ENCODE data around the gene SUPT5H.

Gene SUPT5H

GRCh38 chr19:39479916-39480315, 34.5 kb downstream of the SUPT5H start:
- FAIRE-seq (no peak), DNase-seq (ENCODE audit: insufficient read length, low spot score) (no peak)

GRCh38 chr19:39480337-39481228, 35.2 kb downstream of the SUPT5H start, which contains the start of gene TIMM50:
Gene TIMM50, plus strand, starts transcription at chr19:39480838. Its CDS starts 16 bp downstream, at chr19:39480854.
- TF ChIP-seq CTCF (IDR thresholded peaks at IDR 0.05; ENCODE audit: insufficient read depth, missing control alignments), result no peak
- DNase-seq (ENCODE audit: insufficient read length, low spot score), result peak; percentile 39
- FAIRE-seq, result no peak

More at GRCh38 chr19:39479916-39480315, 34.5 kb downstream of the SUPT5H start:
- no peak for TF ChIP-seq CTCF (IDR thresholded peaks at IDR 0.05; ENCODE audit: insufficient read depth, missing control alignments)

- no peak for FAIRE-seq
- no peak for TF ChIP-seq CTCF (IDR thresholded peaks at IDR 0.05; ENCODE audit: insufficient read depth, missing control alignments)
- no peak for DNase-seq (ENCODE audit: insufficient read length, low spot score)
Observed at GRCh38 chr19:39481229-39481545, 35.8 kb downstream of the SUPT5H start.

GRCh38 chr19:39481676-39482075, 36.3 kb downstream of the SUPT5H start:
- FAIRE-seq, result no peak

GRCh38 chr19:39483141-39483540, 37.8 kb downstream of the SUPT5H start:
- no peak for TF ChIP-seq CTCF (IDR thresholded peaks at IDR 0.05; ENCODE audit: insufficient read depth, missing control alignments)
- FAIRE-seq (no peak), DNase-seq (ENCODE audit: insufficient read length, low spot score) (no peak)

More at GRCh38 chr19:39481676-39482075, 36.3 kb downstream of the SUPT5H start:
- no peak for DNase-seq (ENCODE audit: insufficient read length, low spot score)
- no peak for TF ChIP-seq CTCF (IDR thresholded peaks at IDR 0.05; ENCODE audit: insufficient read depth, missing control alignments)

- TF ChIP-seq CTCF (IDR thresholded peaks at IDR 0.05; ENCODE audit: insufficient read depth, missing control alignments), result no peak
- no peak for DNase-seq (ENCODE audit: insufficient read length, low spot score)
- FAIRE-seq, result no peak
Observed at GRCh38 chr19:39489756-39490155, 44.4 kb downstream of the SUPT5H start.

- DNase-seq (ENCODE audit: insufficient read length, low spot score) (no peak), FAIRE-seq (no peak)
- no peak for TF ChIP-seq CTCF (IDR thresholded peaks at IDR 0.05; ENCODE audit: insufficient read depth, missing control alignments)
Observed at GRCh38 chr19:39492225-39492624, 46.8 kb downstream of the SUPT5H start.

Data from D721Med (cell line).